Liver (tissue), 9 donors: ENCODE measurements around the gene CRLF1. TPM values are rescaled to one million over a fixed set of nuclear protein-coding genes. Genes with fewer than 3 reads are reported as not detected.

Experiments
- DNase-seq: peaks from one replicate; pipeline ENCODE4 v3.0.0-alpha.2; 2017; ENCODE audit warnings: low spot score
- H3K27ac ChIP-seq, 2 donors: one replicate each; pipeline ENCODE4 v1.7.0; 2013; ENCODE audit warnings: inconsistent platforms in 2 of 2, low read length in 2 of 2, control low read depth in 1 of 2, low read depth in 1 of 2, mild to moderate bottlenecking in 1 of 2
- H3K27me3 ChIP-seq, 4 donors: one replicate each; pipeline versions ENCODE4 v1.6.1 to v1.7.0; 2013; ENCODE audit warnings: low read length in 3 of 4, inconsistent platforms in 1 of 4, mild to moderate bottlenecking in 1 of 4, moderate library complexity in 1 of 4; ENCODE audit not compliant: control insufficient read depth in 4 of 4, insufficient read depth in 4 of 4
- H3K36me3 ChIP-seq, 4 donors: one replicate each; pipeline versions ENCODE4 v1.6.1 to v1.7.0; 2013; ENCODE audit warnings: low read length in 3 of 4, mild to moderate bottlenecking in 3 of 4, low read depth in 1 of 4, moderate library complexity in 1 of 4; ENCODE audit not compliant: control insufficient read depth in 4 of 4, insufficient read depth in 3 of 4
- H3K4me1 ChIP-seq, 4 donors: one replicate each; pipeline versions ENCODE4 v1.6.1 to v1.7.0; 2013; ENCODE audit warnings: low read length in 3 of 4, mild to moderate bottlenecking in 3 of 4, moderate library complexity in 1 of 4; ENCODE audit not compliant: control insufficient read depth in 4 of 4, insufficient read depth in 4 of 4
- H3K4me3 ChIP-seq, 3 donors: one replicate each; pipeline versions ENCODE4 v1.6.1 to v1.7.0; 2013; ENCODE audit warnings: low read length in 3 of 3, control low read depth in 1 of 3, low read depth in 1 of 3, mild to moderate bottlenecking in 1 of 3
- H3K9ac ChIP-seq, 2 donors: one replicate each; pipeline ENCODE4 v1.7.0; 2013; ENCODE audit warnings: low read length in 2 of 2, mild to moderate bottlenecking in 2 of 2, moderate library complexity in 2 of 2, control low read depth in 1 of 2, low read depth in 1 of 2
- H3K9me3 ChIP-seq, 4 donors: one replicate each; pipeline versions ENCODE4 v1.6.1 to v1.7.0; 2013; ENCODE audit warnings: low read length in 3 of 4; ENCODE audit not compliant: control insufficient read depth in 4 of 4
- ATF3 ChIP-seq: IDR thresholded peaks from 2 replicates; pipeline ENCODE4 v1.6.1; 2016; ENCODE audit warnings: antibody characterized with exemption
- CTCF ChIP-seq: fragments of 150-350 bp; IDR thresholded peaks from 2 replicates; pipeline ENCODE4 v1.5.1; 2017; ENCODE audit warnings: improper control_type of control experiment, low read depth, low read length; ENCODE audit not compliant: missing input control
- EGR1 ChIP-seq, 2 donors: IDR thresholded peaks; 2 replicates each; pipeline ENCODE4 v1.6.1; 2016 to 2018; ENCODE audit warnings: antibody characterized with exemption in 2 of 2, low read depth in 2 of 2
- FOXA1 ChIP-seq: IDR thresholded peaks from 2 replicates; pipeline ENCODE4 v1.6.1; 2016; ENCODE audit warnings: antibody characterized with exemption
- FOXA2 ChIP-seq: IDR thresholded peaks from 2 replicates; pipeline ENCODE4 v1.6.1; 2016; ENCODE audit warnings: antibody characterized with exemption
- GABPA ChIP-seq, 2 donors: IDR thresholded peaks in 1 of 2; conservative IDR thresholded peaks in 1 of 2; 2 replicates each; pipeline ENCODE4 v1.6.1; 2016; ENCODE audit warnings: antibody characterized with exemption in 2 of 2, mild to moderate bottlenecking in 1 of 2, moderate library complexity in 1 of 2
- HNF4A ChIP-seq, 2 donors: conservative IDR thresholded peaks; 2 replicates each; pipeline ENCODE4 v1.6.1; 2016; ENCODE audit warnings: antibody characterized with exemption in 2 of 2, mild to moderate bottlenecking in 2 of 2
- HNF4G ChIP-seq: IDR thresholded peaks from 2 replicates; pipeline ENCODE4 v1.6.1; 2016; ENCODE audit warnings: antibody characterized with exemption
- JUND ChIP-seq, 2 donors: IDR thresholded peaks; 2 replicates each; pipeline ENCODE4 v1.6.1; 2016; ENCODE audit warnings: antibody characterized with exemption in 2 of 2
- NR2F2 ChIP-seq: IDR thresholded peaks from 2 replicates; pipeline ENCODE4 v1.6.1; 2016; ENCODE audit warnings: antibody characterized with exemption
- RAD21 ChIP-seq, 2 donors: IDR thresholded peaks; 2 replicates each; pipeline ENCODE4 v1.6.1; 2016; ENCODE audit warnings: antibody characterized with exemption in 2 of 2, mild to moderate bottlenecking in 2 of 2
- RXRA ChIP-seq, 2 donors: IDR thresholded peaks; 2 replicates each; pipeline ENCODE4 v1.6.1; 2017 to 2018; ENCODE audit warnings: antibody characterized with exemption in 2 of 2, mild to moderate bottlenecking in 1 of 2
- SP1 ChIP-seq: IDR thresholded peaks from 2 replicates; pipeline ENCODE4 v1.6.1; 2018; ENCODE audit warnings: antibody characterized with exemption, mild to moderate bottlenecking
- TAF1 ChIP-seq: conservative IDR thresholded peaks from 2 replicates; pipeline ENCODE4 v1.6.1; 2016; ENCODE audit warnings: antibody characterized with exemption, mild to moderate bottlenecking
- YY1 ChIP-seq: IDR thresholded peaks from 2 replicates; pipeline ENCODE4 v1.6.1; 2016; ENCODE audit warnings: antibody characterized with exemption, mild to moderate bottlenecking
- WGBS: extraction: QIAGEN DNeasy Blood & Tissue Kit; methylation state at CpG from one replicate; pipeline ENCODE4 v1.1.7; 2013; 5-methylcytosine and 5-hydroxymethylcytosine counted together
- polyA plus RNA-seq, 2 donors: library from polyadenylated mRNA; stranded (reverse) in 1 of 2; unstranded in 1 of 2; fragments of 200-250 nt in 1 of 2; fragments of >200 nt in 1 of 2; fragmentation: Nextera tagmentation in 1 of 2; extraction: Ambion mirVana in 1 of 2; gene quantifications; one replicate each; pipeline versions ENCODE4 v1.2.1 to v1.2.3, GENCODE V29; 2013 to 2015
- total RNA-seq, 2 donors: library from RNA; depleted of rRNA; stranded (reverse); fragments of >200 nt; gene quantifications; one replicate each; pipeline ENCODE4 v1.2.3, GENCODE V29; 2014
- TF ChIP-seq, protein P1 (sequence below): IDR thresholded peaks from 2 replicates; pipeline ENCODE4 v1.6.1; 2016; ENCODE audit warnings: antibody characterized with exemption
- donor health status: healthy.
- donor health status: healthy.
- donor health status: healthy.
- donor health status: healthy.
- donor health status: healthy.

CRLF1 gene
- total and polyA plus RNA-seq, 4 donors = 0.49 to 1.9 (median 1.6) TPM; not detected in 1

- Histone ChIP-seq H3K27ac (peak overlapping the region; percentile 13 to 45), H3K9me3 (no peaks in the 10 kb centered on the region), H3K4me3 (no peak overlapping the region), H3K36me3 (peaks cover 0 to 12% (median 3%) of the 10 kb centered on the region in 4 donors), H3K27me3 (no peaks in the 10 kb centered on the region), H3K4me1 (peaks cover 2 to 13% (median 7%) of the 10 kb centered on the region in 4 donors), H3K9ac (no peak overlapping the region)
- 67% methylated on average over 5 of the region's 5 CpGs for WGBS
- DNase-seq = no peak
- TF ChIP-seq HNF4A (conservative IDR thresholded peaks at IDR 0.05) = no peak
- no peak for TF ChIP-seq YY1
- no peak for TF ChIP-seq ATF3
- TF ChIP-seq SP1 = no peak
- TF ChIP-seq GABPA (IDR thresholded peaks at IDR 0.05 in 1 of 2, conservative IDR thresholded peaks at IDR 0.05 in 1 of 2) = no peak
- TF ChIP-seq FOXA1 = no peak
- TF ChIP-seq RXRA (IDR thresholded peaks at IDR 0.05) = no peak
- TF ChIP-seq, protein P1, sequence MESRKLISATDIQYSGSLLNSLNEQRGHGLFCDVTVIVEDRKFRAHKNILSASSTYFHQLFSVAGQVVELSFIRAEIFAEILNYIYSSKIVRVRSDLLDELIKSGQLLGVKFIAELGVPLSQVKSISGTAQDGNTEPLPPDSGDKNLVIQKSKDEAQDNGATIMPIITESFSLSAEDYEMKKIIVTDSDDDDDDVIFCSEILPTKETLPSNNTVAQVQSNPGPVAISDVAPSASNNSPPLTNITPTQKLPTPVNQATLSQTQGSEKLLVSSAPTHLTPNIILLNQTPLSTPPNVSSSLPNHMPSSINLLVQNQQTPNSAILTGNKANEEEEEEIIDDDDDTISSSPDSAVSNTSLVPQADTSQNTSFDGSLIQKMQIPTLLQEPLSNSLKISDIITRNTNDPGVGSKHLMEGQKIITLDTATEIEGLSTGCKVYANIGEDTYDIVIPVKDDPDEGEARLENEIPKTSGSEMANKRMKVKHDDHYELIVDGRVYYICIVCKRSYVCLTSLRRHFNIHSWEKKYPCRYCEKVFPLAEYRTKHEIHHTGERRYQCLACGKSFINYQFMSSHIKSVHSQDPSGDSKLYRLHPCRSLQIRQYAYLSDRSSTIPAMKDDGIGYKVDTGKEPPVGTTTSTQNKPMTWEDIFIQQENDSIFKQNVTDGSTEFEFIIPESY = no peak
- TF ChIP-seq HNF4G = no peak
- TF ChIP-seq NR2F2 = no peak
- no peak for TF ChIP-seq JUND (IDR thresholded peaks at IDR 0.05)
- TF ChIP-seq EGR1 (IDR thresholded peaks at IDR 0.05; ENCODE audit: low read depth in 2 of 2) = no peak
- no peak for TF ChIP-seq CTCF
- TF ChIP-seq FOXA2 = no peak
Observed at GRCh38 chr19:18559685-18560084, 46.9 kb downstream of the CRLF1 start.

- peak overlapping the region; percentile 82 to 98 for H3K27ac ChIP-seq
- no peak for TF ChIP-seq GABPA (IDR thresholded peaks at IDR 0.05 in 1 of 2, conservative IDR thresholded peaks at IDR 0.05 in 1 of 2)
- 64% methylated on average over 3 of the region's 3 CpGs for WGBS
Observed at GRCh38 chr19:18558604-18559003, 48.0 kb downstream of the CRLF1 start.

DNA sequence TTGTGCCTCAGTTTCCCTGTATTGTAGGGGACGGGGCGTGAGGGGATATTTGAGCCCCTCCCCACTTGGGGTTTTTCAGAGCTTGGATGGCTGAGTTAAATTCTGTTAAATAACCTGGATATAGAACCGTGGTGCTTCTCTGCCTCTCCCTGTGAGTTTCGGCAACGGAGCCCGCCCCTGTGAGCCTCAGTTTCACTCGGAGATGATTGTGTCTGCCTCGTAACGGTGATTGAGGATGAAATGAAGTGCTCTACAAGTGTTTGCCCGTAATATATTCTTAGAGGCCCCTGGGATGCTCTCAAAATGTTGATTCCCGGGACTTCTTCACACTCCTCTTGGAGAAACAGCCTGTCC lies 48.4 kb downstream of the CRLF1 start:
- TF ChIP-seq RAD21 (IDR thresholded peaks at IDR 0.05) (no peak), GABPA (IDR thresholded peaks at IDR 0.05 in 1 of 2, conservative IDR thresholded peaks at IDR 0.05 in 1 of 2) (no peak), HNF4G (no peak), FOXA2 (no peak), TAF1 (no peak), ATF3 (no peak), HNF4A (conservative IDR thresholded peaks at IDR 0.05) (no peak), CTCF (no peak), EGR1 (IDR thresholded peaks at IDR 0.05; ENCODE audit: low read depth in 2 of 2) (no peak), SP1 (no peak), NR2F2 (no peak), YY1 (no peak), JUND (IDR thresholded peaks at IDR 0.05) (no peak)
- TF ChIP-seq, protein P1 = no peak
- Histone ChIP-seq H3K36me3 (peaks cover 0 to 5% (median 0%) of the 10 kb centered on the region in 4 donors), H3K27ac (peak overlapping the region; percentile 82 to 98), H3K9me3 (no peaks in the 10 kb centered on the region), H3K27me3 (no peaks in the 10 kb centered on the region), H3K9ac (peak overlapping the region; percentile 55 to 99), H3K4me1 (peaks cover 2 to 13% (median 7%) of the 10 kb centered on the region in 4 donors), H3K4me3 (peak overlapping the region; percentile 56 to 90 (median 84))
- DNase-seq = no peak
- WGBS = 6% methylated on average over 11 of the region's 11 CpGs

More at GRCh38 chr19:18558604-18559003, 48.0 kb downstream of the CRLF1 start:
- peak overlapping the region; percentile 55 to 99 for H3K9ac ChIP-seq
- H3K4me3 ChIP-seq = peak overlapping the region; percentile 56 to 90 (median 84)
- no peak for DNase-seq
- H3K27me3 ChIP-seq = no peaks in the 10 kb centered on the region
- H3K9me3 ChIP-seq = no peaks in the 10 kb centered on the region
- H3K4me1 ChIP-seq = peaks cover 2 to 13% (median 7%) of the 10 kb centered on the region in 4 donors
- peaks cover 0 to 6% (median 0%) of the 10 kb centered on the region in 4 donors for H3K36me3 ChIP-seq
